OCI-LY1 (cell line): ENCODE data around the gene ERCC1.

Experiments used
- CTCF ChIP-seq: fragments of 200-600 bp; sonication (generic), shearing (Covaris generic); IDR thresholded peaks from 2 replicates; pipeline ENCODE4 v1.5.1; 2017; ENCODE audit warnings: mild to moderate bottlenecking, antibody characterized with exemption, low read length, moderate library complexity, mixed read lengths
- EZH2 ChIP-seq: fragments of 200-600 bp; sonication (generic), shearing (Covaris generic); IDR thresholded peaks from 2 replicates; pipeline ENCODE4 v1.8.0; 2017; ENCODE audit warnings: borderline replicate concordance, mixed run types, mild to moderate bottlenecking, antibody characterized with exemption, low read length, moderate library complexity, mixed read lengths

GRCh38 chr19:45409557-45409920, 14.2 kb downstream of the ERCC1 start:
- TF ChIP-seq EZH2 (no peak), CTCF (no peak)
